HG02943 (cell line): ENCODE results near the gene MAP1B.

Experiments
- ATAC-seq: cut with Tn5 transposase; IDR thresholded peaks from one replicate; pipeline ENCODE4 v1.9.1; 2021; ENCODE audit warnings: mild to moderate bottlenecking, low read depth, moderate library complexity; ENCODE audit not compliant: unreplicated experiment

MAP1B gene

GRCh38 chr5:72185496-72186329 lies 78.4 kb downstream of the MAP1B start:
- ATAC-seq = no peak

- no peak for ATAC-seq
Observed at GRCh38 chr5:72187388-72188075, 80.3 kb downstream of the MAP1B start.

GRCh38 chr5:72188166-72188565 lies 80.9 kb downstream of the MAP1B start:
- no peak for ATAC-seq

- no peak for ATAC-seq
Observed at GRCh38 chr5:72189146-72189545, 81.9 kb downstream of the MAP1B start.

- no peak for ATAC-seq
Observed at GRCh38 chr5:72191404-72191803, 84.1 kb downstream of the MAP1B start.

- ATAC-seq = peak; percentile 96
Observed at GRCh38 chr5:72194846-72195245, 87.6 kb downstream of the MAP1B start.

GRCh38 chr5:72195581-72195980 lies 88.3 kb downstream of the MAP1B start:
- ATAC-seq = no peak

- ATAC-seq = no peak
Observed at GRCh38 chr5:72197393-72197792, 90.1 kb downstream of the MAP1B start.

- ATAC-seq = no peak
Observed at GRCh38 chr5:72199681-72200080, 92.4 kb downstream of the MAP1B start.

- no peak for ATAC-seq
Observed at GRCh38 chr5:72202331-72202825, 95.1 kb downstream of the MAP1B start.

GRCh38 chr5:72203251-72203845 lies 96.1 kb downstream of the MAP1B start:
- no peak for ATAC-seq

GRCh38 chr5:72204946-72205345 lies 97.7 kb downstream of the MAP1B start:
- no peak for ATAC-seq

GRCh38 chr5:72205431-72206009 lies 98.2 kb downstream of the MAP1B start:
- no peak for ATAC-seq

GRCh38 chr5:72206160-72206559 lies 98.9 kb downstream of the MAP1B start:
- no peak for ATAC-seq

GRCh38 chr5:72206994-72207393 lies 99.7 kb downstream of the MAP1B start:
- ATAC-seq = no peak

- no peak for ATAC-seq
Observed at GRCh38 chr5:72208324-72208926, 101.2 kb downstream of the MAP1B start.

GRCh38 chr5:72209147-72210115 lies 102.2 kb downstream of the MAP1B start:
- no peak for ATAC-seq

- ATAC-seq = no peak
Observed at GRCh38 chr5:72210888-72211678, 103.8 kb downstream of the MAP1B start.

- ATAC-seq = no peak
Observed at GRCh38 chr5:72212171-72212570, 104.9 kb downstream of the MAP1B start.
